Measurements from ENCODE around the gene BSPRY.
"Not testable (repeated sequence)": the region's sequence is repeated elsewhere in the genome, so short reads cannot be mapped to it uniquely, and the experiment has no call there.

The BSPRY gene

GRCh38 chr9:113341712-113342410 lies 7.5 kb upstream of the BSPRY start:
- no peak for DNase-seq (ENCODE audit: low spot score)

- DNase-seq (ENCODE audit: low spot score) = no peak
Observed at GRCh38 chr9:113343732-113344231, 5.6 kb upstream of the BSPRY start.

GRCh38 chr9:113345190-113345589 lies 4.2 kb upstream of the BSPRY start:
- DNase-seq (ENCODE audit: low spot score) = no peak

- no peak for DNase-seq (ENCODE audit: low spot score)
Observed at GRCh38 chr9:113345671-113346070, 3.7 kb upstream of the BSPRY start.

- DNase-seq (ENCODE audit: low spot score) = no peak
Observed at GRCh38 chr9:113348437-113348836, 904 bp upstream of the BSPRY start.

- no peak for DNase-seq (ENCODE audit: low spot score)
Observed at GRCh38 chr9:113349066-113349444, 286 bp upstream of the BSPRY start.

GRCh38 chr9:113350107-113350661 lies 843 bp downstream of the BSPRY start:
- no peak for DNase-seq (ENCODE audit: low spot score)

- no peak for DNase-seq (ENCODE audit: low spot score)
Observed at GRCh38 chr9:113350937-113351336, 1.6 kb downstream of the BSPRY start.

GRCh38 chr9:113352006-113352405 lies 2.7 kb downstream of the BSPRY start:
- DNase-seq (ENCODE audit: low spot score) = no peak

GRCh38 chr9:113352411-113352810 lies 3.1 kb downstream of the BSPRY start:
- DNase-seq (ENCODE audit: low spot score) = no peak

GRCh38 chr9:113355040-113355596 lies 5.8 kb downstream of the BSPRY start:
- no peak for DNase-seq (ENCODE audit: low spot score)

GRCh38 chr9:113356686-113357292 lies 7.4 kb downstream of the BSPRY start:
- DNase-seq (ENCODE audit: low spot score) = no peak

- DNase-seq (ENCODE audit: low spot score) = no peak
Observed at GRCh38 chr9:113359385-113359784, 10.0 kb downstream of the BSPRY start.

GRCh38 chr9:113360242-113360842 lies 11.0 kb downstream of the BSPRY start:
- DNase-seq (ENCODE audit: low spot score) = no peak

GRCh38 chr9:113361304-113362018 lies 12.1 kb downstream of the BSPRY start:
- no peak for DNase-seq (ENCODE audit: low spot score)

- DNase-seq (ENCODE audit: low spot score) = no peak
Observed at GRCh38 chr9:113363336-113363735, 14.0 kb downstream of the BSPRY start.

GRCh38 chr9:113364951-113365350 lies 15.6 kb downstream of the BSPRY start:
- DNase-seq (ENCODE audit: low spot score) = no peak

- not testable (repeated sequence) for DNase-seq (ENCODE audit: low spot score)
Observed at GRCh38 chr9:113365652-113366051, 16.3 kb downstream of the BSPRY start.

- no peak for DNase-seq (ENCODE audit: low spot score)
Observed at GRCh38 chr9:113368348-113368981, 19.1 kb downstream of the BSPRY start.

GRCh38 chr9:113368982-113369854 lies 19.9 kb downstream of the BSPRY start:
- no peak for DNase-seq (ENCODE audit: low spot score)

GRCh38 chr9:113369855-113370140 lies 20.5 kb downstream of the BSPRY start:
- no peak for DNase-seq (ENCODE audit: low spot score)
